ENCODE results near the gene GPS1.

GPS1 gene

DNA sequence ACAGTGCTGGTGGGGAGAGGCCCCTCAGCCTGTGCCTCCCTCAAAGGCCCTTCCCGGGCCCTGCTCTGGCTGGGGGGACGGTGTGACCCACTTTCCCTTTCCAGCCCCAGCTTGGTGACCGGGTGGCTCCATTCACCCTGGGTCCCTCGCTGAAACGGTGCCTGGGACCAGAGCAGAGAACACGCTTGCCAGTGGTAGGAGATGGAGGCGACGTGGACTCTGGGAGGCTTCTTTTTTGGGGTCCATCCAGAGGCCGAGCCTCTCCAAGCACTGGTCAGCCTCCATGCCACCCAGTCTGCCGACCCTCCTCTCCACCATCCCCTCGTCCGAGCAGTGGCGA is 36.8 kb upstream of the GPS1 start:
- TF ChIP-seq, protein P1, sequence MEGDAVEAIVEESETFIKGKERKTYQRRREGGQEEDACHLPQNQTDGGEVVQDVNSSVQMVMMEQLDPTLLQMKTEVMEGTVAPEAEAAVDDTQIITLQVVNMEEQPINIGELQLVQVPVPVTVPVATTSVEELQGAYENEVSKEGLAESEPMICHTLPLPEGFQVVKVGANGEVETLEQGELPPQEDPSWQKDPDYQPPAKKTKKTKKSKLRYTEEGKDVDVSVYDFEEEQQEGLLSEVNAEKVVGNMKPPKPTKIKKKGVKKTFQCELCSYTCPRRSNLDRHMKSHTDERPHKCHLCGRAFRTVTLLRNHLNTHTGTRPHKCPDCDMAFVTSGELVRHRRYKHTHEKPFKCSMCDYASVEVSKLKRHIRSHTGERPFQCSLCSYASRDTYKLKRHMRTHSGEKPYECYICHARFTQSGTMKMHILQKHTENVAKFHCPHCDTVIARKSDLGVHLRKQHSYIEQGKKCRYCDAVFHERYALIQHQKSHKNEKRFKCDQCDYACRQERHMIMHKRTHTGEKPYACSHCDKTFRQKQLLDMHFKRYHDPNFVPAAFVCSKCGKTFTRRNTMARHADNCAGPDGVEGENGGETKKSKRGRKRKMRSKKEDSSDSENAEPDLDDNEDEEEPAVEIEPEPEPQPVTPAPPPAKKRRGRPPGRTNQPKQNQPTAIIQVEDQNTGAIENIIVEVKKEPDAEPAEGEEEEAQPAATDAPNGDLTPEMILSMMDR (IDR thresholded peaks at IDR 0.05; ENCODE audit: extremely low read depth, insufficient read depth, missing control alignments) = no peak
- in situ Hi-C loops (cut with MboI; ENCODE audit: low pct_unique_long_range_greater_than_20kb, low sequenced_read_pairs, unreplicated experiment) = no loop called here
- no peak for DNase-seq (ENCODE audit: low spot score)

DNA sequence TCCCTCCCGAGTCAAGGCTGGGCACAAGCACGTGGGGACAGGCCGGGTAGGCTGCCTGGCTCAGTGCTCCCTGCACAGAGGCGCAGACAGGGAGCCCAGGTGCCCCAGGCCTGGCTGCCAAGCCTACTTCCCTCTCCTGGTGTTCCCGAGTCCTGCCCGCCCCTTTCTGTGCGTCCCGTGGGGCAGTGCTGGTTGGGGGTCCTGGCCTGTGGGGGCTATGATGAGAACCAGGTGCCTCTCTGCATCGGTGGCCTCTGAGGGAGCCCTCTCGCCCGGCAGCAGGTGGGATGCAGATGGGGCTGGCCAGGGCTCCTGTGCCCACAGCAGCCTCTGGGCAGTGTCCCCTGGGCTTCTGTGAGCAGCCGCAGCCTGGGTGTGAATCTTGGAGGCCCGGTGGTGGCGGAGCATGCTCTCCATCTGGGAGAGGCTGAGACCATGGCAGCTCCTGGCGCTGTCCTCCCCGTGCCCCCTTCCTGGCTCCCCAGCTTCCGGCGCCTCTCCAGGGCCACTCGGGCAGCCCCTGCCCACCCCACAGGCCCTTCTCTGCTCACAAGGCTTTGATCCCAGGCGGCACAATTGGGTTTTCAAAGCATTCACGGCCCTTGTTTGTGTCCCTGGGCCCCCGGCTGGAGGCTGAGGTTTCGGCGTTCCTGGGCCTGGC is 36.3 kb upstream of the GPS1 start:
- TF ChIP-seq, protein P1 (IDR thresholded peaks at IDR 0.05; ENCODE audit: extremely low read depth, insufficient read depth, missing control alignments) = no peak
- DNase-seq (ENCODE audit: low spot score) = no peak
- in situ Hi-C loops (cut with MboI; ENCODE audit: low pct_unique_long_range_greater_than_20kb, low sequenced_read_pairs, unreplicated experiment) = no loop called here

DNA sequence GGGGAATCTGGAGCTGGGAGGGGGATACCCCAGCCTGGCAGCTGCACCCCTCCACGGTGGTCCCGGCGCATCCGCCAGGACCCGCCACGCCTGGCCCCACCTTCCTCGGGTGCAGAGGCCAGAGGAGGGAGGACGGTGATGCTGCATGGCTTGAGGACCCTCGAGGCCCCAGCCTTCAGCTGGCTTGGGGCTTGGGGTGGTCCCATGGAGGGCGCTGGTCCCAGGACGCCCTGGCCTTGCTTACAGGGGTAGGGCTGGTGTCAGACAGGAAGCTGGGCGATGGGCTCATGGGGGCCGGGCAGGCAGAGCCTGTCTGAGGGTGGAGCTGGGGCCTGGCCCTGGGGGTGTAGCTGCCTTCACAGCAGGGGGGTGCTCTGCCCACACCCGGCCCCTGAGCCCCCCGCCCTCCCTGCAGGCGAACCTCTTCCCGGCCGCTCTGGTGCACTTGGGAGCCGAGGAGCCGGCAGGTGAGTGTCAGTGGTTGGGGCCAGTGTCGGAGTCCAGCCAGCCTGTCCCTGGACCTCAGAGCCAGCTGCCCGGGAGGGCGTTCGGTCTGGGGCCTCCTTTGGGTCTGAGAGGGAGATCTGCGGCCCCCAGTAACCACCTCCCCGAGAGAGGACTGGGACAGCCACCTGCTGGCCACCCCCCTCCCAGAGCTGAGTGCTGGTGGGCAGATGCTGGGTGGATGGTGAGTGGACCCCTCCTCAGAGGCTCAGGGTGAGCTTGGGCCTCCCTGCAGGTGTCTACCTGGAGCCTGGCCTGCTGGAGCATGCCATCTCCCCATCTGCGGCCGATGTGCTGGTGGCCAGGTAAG is 35.4 kb upstream of the GPS1 start:
- TF ChIP-seq, protein P1 (IDR thresholded peaks at IDR 0.05; ENCODE audit: extremely low read depth, insufficient read depth, missing control alignments) = no peak
- no peak for DNase-seq (ENCODE audit: low spot score)
- in situ Hi-C loops (cut with MboI; ENCODE audit: low pct_unique_long_range_greater_than_20kb, low sequenced_read_pairs, unreplicated experiment) = no loop called here

DNA sequence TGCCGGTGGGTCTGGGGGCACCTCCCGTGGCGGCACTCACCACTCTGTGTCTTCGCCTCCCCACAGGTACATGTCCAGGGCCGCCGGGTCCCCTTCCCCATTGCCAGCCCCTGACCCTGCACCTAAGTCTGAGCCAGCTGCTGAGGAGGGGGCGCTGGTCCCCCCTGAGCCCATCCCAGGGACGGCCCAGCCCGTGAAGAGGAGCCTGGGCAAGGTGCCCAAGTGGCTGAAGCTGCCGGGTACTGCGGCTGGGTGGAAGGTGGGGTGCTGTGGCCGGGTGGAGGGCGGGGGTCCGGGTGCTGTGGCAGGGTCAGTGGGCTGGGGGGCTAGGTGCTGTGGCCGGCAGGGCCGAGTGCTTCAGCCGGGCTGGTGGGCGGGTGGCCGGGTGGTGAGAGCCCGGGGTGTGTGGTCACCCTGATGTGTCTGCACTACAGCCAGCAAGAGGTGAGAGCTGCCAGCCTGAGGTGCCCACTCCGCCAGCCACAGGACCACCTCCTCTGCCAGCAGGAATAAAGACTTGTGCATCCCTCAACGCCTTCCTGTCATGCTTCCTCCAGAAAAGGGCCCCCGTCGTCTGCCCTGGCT is 34.7 kb upstream of the GPS1 start:
- in situ Hi-C loops (cut with MboI; ENCODE audit: low pct_unique_long_range_greater_than_20kb, low sequenced_read_pairs, unreplicated experiment) = no loop called here

DNA sequence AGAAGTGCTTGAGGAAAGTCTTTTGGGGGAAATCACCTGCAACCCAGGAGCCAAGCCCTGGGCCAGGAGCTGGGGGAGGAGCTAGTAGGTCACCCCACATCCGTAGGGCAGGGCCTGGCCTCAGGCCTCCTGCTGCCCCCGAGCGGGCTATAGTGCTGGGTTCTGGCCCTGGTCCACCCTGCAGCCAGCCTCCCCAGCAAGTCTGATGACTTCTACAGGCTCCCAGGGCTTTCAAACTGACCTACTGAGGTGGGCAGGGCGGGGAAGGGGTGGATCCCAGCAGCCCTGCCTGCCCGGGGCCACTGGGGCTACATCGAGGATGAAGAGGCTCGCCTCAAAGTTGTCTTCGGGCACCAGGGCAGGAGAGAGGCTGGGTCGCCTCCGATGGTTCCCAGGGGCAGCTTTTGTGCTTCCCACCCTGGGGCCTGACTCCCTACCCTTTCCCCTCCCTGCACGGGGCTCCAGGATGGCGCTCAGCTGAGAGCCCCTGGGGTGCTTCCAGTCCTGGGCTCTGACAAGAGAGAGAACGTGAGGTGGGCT is 34.0 kb upstream of the GPS1 start:
- in situ Hi-C loops (cut with MboI; ENCODE audit: low pct_unique_long_range_greater_than_20kb, low sequenced_read_pairs, unreplicated experiment) = no loop called here
- DNase-seq (ENCODE audit: low spot score) = no peak
- TF ChIP-seq, protein P1 (IDR thresholded peaks at IDR 0.05; ENCODE audit: extremely low read depth, insufficient read depth, missing control alignments) = no peak

More for the DNA sequence above, 34.7 kb upstream of the GPS1 start:
- TF ChIP-seq, protein P1 (IDR thresholded peaks at IDR 0.05; ENCODE audit: extremely low read depth, insufficient read depth, missing control alignments) = no peak
- DNase-seq (ENCODE audit: low spot score) = no peak

DNA sequence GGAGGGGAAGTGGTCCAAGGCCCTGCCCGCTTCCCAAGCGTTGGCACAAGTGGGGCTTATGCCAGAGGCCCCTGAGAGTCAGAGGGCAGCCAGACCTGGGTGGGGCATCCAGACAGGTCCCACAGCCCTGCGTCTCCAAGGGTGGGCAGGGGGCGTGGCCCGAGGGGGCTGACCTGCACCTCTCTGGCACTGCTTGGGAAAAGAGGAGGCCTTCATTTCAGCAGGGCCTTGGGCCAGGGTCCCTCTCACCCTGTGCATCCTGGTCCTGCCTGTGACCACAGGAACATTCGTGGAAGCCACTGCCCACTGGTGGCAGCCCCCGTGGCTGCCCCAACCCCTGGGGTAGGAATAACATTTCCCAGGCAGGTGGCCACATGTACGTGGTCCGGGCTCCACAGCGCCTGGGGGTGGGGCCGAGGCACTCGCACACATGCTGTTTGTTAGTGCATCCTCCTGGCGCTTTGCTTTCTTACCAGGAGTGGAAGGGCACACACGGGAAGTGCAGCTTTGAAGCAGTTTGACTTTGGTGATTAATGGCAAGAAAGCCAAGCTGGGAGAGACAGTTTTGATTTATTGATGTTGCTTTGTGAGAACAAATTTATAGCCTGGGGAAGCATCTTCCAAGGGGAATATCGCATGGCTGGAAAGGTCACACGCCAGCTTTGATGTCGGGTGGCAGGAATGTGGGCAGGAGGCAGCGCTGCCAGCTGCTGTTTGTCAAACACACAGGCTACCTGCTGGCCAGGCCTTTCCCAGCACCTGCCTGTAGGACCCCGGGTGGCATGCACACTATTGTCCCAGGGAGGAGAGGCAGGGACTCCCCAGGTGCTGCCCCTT is 33.3 kb upstream of the GPS1 start:
- in situ Hi-C loops (cut with MboI; ENCODE audit: low pct_unique_long_range_greater_than_20kb, low sequenced_read_pairs, unreplicated experiment) = no loop called here
- no peak for DNase-seq (ENCODE audit: low spot score)
- TF ChIP-seq, protein P1 (IDR thresholded peaks at IDR 0.05; ENCODE audit: extremely low read depth, insufficient read depth, missing control alignments) = no peak
